Sigmoid colon (tissue), 4 donors: ENCODE measurements around the gene BCAN.

Experiments used
- CTCF ChIP-seq, 4 experiments: fragments of 450-650 bp in 3 of 4; fragments of 200-600 bp in 1 of 4; IDR thresholded peaks; one replicate each; pipeline ENCODE4 v1.5.1; 2016 to 2019; ENCODE audit warnings: antibody characterized with exemption in 4 of 4, mild to moderate bottlenecking in 3 of 4, moderate library complexity in 2 of 4
- EP300 ChIP-seq, 4 donors: sonication (generic); formaldehyde crosslinking; IDR thresholded peaks; one replicate each; pipeline ENCODE4 v1.6.1; 2017; ENCODE audit warnings: antibody characterized with exemption in 4 of 4
- POLR2A ChIP-seq, 2 donors: fragments of 450-650 bp; IDR thresholded peaks; one replicate each; pipeline ENCODE4 v1.6.1; 2016; ENCODE audit warnings: antibody characterized with exemption in 2 of 2, mild to moderate bottlenecking in 2 of 2, moderate library complexity in 2 of 2
- POLR2AphosphoS5 ChIP-seq, 4 donors: sonication (generic); formaldehyde crosslinking; IDR thresholded peaks; one replicate each; pipeline ENCODE4 v1.6.1; 2017; ENCODE audit warnings: antibody characterized with exemption in 4 of 4

DNA sequence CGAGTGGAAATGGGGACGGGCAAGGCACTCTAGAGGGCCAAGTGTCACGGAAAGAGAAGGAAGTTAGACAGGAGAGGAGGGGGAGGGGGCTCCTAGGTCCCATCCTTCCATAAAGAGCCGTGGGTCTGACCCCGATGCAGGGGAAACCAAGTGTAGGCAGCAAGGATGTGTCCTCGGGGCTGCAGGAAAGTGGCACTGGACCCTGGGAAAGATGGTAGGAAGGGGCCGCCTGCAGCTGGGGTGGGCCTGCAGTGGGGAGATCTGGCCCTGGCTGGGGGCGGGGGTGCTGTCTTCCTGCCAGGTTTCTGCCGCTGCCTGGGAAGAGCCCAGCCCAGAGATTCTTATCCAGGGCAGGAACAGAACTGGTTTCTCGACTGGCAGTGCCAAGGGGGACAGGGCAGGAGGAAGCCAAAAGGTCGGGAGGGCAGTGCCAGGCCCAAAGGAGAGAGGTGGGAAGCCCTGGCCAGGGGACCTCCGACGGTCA is 50.6 kb downstream of the BCAN start:
- no peak for TF ChIP-seq EP300 (IDR thresholded peaks at IDR 0.05)
- TF ChIP-seq POLR2AphosphoS5 (IDR thresholded peaks at IDR 0.05): no peak
- TF ChIP-seq CTCF (IDR thresholded peaks at IDR 0.05): no peak
- no peak for TF ChIP-seq POLR2A (IDR thresholded peaks at IDR 0.05)
